ENCODE data around the gene SLC25A21.

The SLC25A21 gene

GRCh38 chr14:36663404-36664321, 508.7 kb downstream of the SLC25A21 start:
- no peak for DNase-seq (ENCODE audit: low read depth)
- H3K4me3 ChIP-seq (ENCODE audit: low read length): no peak overlapping the region
- TF ChIP-seq CTCF (conservative IDR thresholded peaks at IDR 0.05; ENCODE audit: low read depth, low read length): no peak

GRCh38 chr14:36662543-36663403, 509.6 kb downstream of the SLC25A21 start:
- DNase-seq (ENCODE audit: low read depth): no peak
- no peak for TF ChIP-seq CTCF (conservative IDR thresholded peaks at IDR 0.05; ENCODE audit: low read depth, low read length)
- no peak overlapping the region for H3K4me3 ChIP-seq (ENCODE audit: low read length)

GRCh38 chr14:36662258-36662542, 510.2 kb downstream of the SLC25A21 start:
- no peak for TF ChIP-seq CTCF (conservative IDR thresholded peaks at IDR 0.05; ENCODE audit: low read depth, low read length)
- no peak for DNase-seq (ENCODE audit: low read depth)
- H3K4me3 ChIP-seq (ENCODE audit: low read length): no peak overlapping the region

GRCh38 chr14:36661506-36662257, 510.7 kb downstream of the SLC25A21 start, which contains the start of gene PAX9:
Gene PAX9, plus strand, starts transcription at chr14:36661860. Its CDS starts 230 bp downstream, at chr14:36662090.
- TF ChIP-seq CTCF (conservative IDR thresholded peaks at IDR 0.05; ENCODE audit: low read depth, low read length): no peak
- peak; percentile 26 for DNase-seq (ENCODE audit: low read depth)
- peak within 1 kb of the TSS; percentile 34 for H3K4me3 ChIP-seq (ENCODE audit: low read length)

GRCh38 chr14:36660736-36661505, 511.5 kb downstream of the SLC25A21 start:
- no peak for DNase-seq (ENCODE audit: low read depth)
- TF ChIP-seq CTCF (conservative IDR thresholded peaks at IDR 0.05; ENCODE audit: low read depth, low read length): no peak
- H3K4me3 ChIP-seq (ENCODE audit: low read length): peak overlapping the region; percentile 24
